CD8-positive, alpha-beta memory T cell (primary cell): ENCODE measurements around the gene AFAP1. TPM values are rescaled to one million over a fixed set of nuclear protein-coding genes. Genes with fewer than 3 reads are reported as not detected.
A peak's percentile ranks its signal among the peaks of the same experiment; 100 is the strongest.

Experiments used
- CTCF ChIA-PET: fragments of 350-600 bp; sonication (Branson Sonifier 250); formaldehyde crosslinking; loops from one replicate; lab custom pipeline; 2021; ENCODE audit warnings: antibody characterized with exemption; lab: Charles Lee
- POLR2A ChIA-PET: fragments of 350-600 bp; sonication (Branson Sonifier 250); formaldehyde crosslinking; loops from one replicate; lab custom pipeline; 2021; ENCODE audit warnings: antibody characterized with exemption; lab: Charles Lee
- DNase-seq, 5 donors: peaks; one replicate each; pipeline versions ENCODE4 v3.0.0 to v3.0.0-alpha.2; 2020 to 2022; ENCODE audit warnings: mixed read lengths in 1 of 5
- H3K27ac ChIP-seq: one replicate; pipeline ENCODE4 v1.7.0; 2013; ENCODE audit warnings: low read depth, mild to moderate bottlenecking, low read length, moderate library complexity
- H3K27me3 ChIP-seq: 2 replicates; pipeline ENCODE4 v1.7.0; 2013; ENCODE audit warnings: low read length, mild to moderate bottlenecking; ENCODE audit not compliant: insufficient read depth, poor library complexity, severe bottlenecking
- H3K36me3 ChIP-seq: 2 replicates; pipeline ENCODE4 v1.7.0; 2013; ENCODE audit warnings: mild to moderate bottlenecking, low read length, moderate library complexity; ENCODE audit not compliant: insufficient read depth
- H3K4me1 ChIP-seq: 2 replicates; pipeline ENCODE4 v1.7.0; 2013; ENCODE audit warnings: mild to moderate bottlenecking, low read length, moderate library complexity; ENCODE audit not compliant: insufficient read depth
- H3K4me3 ChIP-seq: 2 replicates; pipeline ENCODE4 v1.7.0; 2013; ENCODE audit warnings: mild to moderate bottlenecking, low read length
- H3K9me3 ChIP-seq: 2 replicates; pipeline ENCODE4 v1.7.0; 2013; ENCODE audit warnings: mild to moderate bottlenecking, low read length
- H3K27ac Mint-ChIP-seq, 8 donors: one replicate each; pipeline ENCODE4 v1.8.0; 2020 to 2021; ENCODE audit warnings: mixed read lengths in 8 of 8, mild to moderate bottlenecking in 6 of 8, inconsistent platforms in 3 of 8, moderate library complexity in 3 of 8
- H3K27me3 Mint-ChIP-seq, 2 donors: one replicate each; pipeline ENCODE4 v1.8.0; 2020 to 2021; ENCODE audit warnings: mixed read lengths in 2 of 2, mild to moderate bottlenecking in 1 of 2, moderate library complexity in 1 of 2
- H3K36me3 Mint-ChIP-seq, 3 donors: one replicate each; pipeline ENCODE4 v1.8.0; 2020 to 2021; ENCODE audit warnings: mixed read lengths in 3 of 3, inconsistent platforms in 1 of 3, mild to moderate bottlenecking in 1 of 3
- H3K4me1 Mint-ChIP-seq, 3 donors: one replicate each; pipeline ENCODE4 v1.8.0; 2020 to 2021; ENCODE audit warnings: mixed read lengths in 3 of 3, inconsistent platforms in 1 of 3, mild to moderate bottlenecking in 1 of 3
- H3K4me3 Mint-ChIP-seq, 7 donors: one replicate each; pipeline ENCODE4 v1.8.0; 2020 to 2021; ENCODE audit warnings: mixed read lengths in 7 of 7, mild to moderate bottlenecking in 6 of 7, moderate library complexity in 4 of 7, inconsistent platforms in 2 of 7
- H3K9me3 Mint-ChIP-seq, 5 donors: one replicate each; pipeline ENCODE4 v1.8.0; 2020 to 2022; ENCODE audit warnings: mixed read lengths in 5 of 5, mild to moderate bottlenecking in 3 of 5, moderate library complexity in 2 of 5, inconsistent platforms in 1 of 5
- polyA plus RNA-seq: library from polyadenylated mRNA; unstranded; fragments of 300-500 nt; fragmentation: Illumina TruSeq; gene quantifications from one replicate; pipeline ENCODE4 v1.2.3, GENCODE V29; 2021
- total RNA-seq, 2 experiments: library from RNA; stranded (reverse); gene quantifications; one replicate each; pipeline ENCODE4 v1.2.3, GENCODE V29; 2021

Gene AFAP1
- total and polyA plus RNA-seq, 3 experiments from 2014 or later = 2.3 to 19.9 (median 18.4) TPM

- peaks cover 0 to 2% (median 0%) of the 10 kb centered on the region in 3 donors for H3K36me3 Mint-ChIP-seq
- peaks cover 17% of the 10 kb centered on the region for H3K4me1 ChIP-seq
- H3K4me1 Mint-ChIP-seq = peaks cover 5 to 16% (median 8%) of the 10 kb centered on the region in 3 donors
- DNase-seq = no peak
- no peaks in the 10 kb centered on the region for H3K27me3 ChIP-seq
- POLR2A ChIA-PET = no interaction called here
- no peaks in the 10 kb centered on the region for H3K9me3 ChIP-seq
- no peaks in the 10 kb centered on the region for H3K9me3 Mint-ChIP-seq
- H3K27me3 Mint-ChIP-seq = peaks cover 0 to 1% of the 10 kb centered on the region in 2 donors
- peak overlapping the region in 2 of 8 donors; percentile 59 to 77 for H3K27ac Mint-ChIP-seq
- H3K4me3 ChIP-seq = no peak overlapping the region
- H3K36me3 ChIP-seq = no peaks in the 10 kb centered on the region
- peak overlapping the region in 1 of 7 donors; percentile 66 for H3K4me3 Mint-ChIP-seq
- CTCF ChIA-PET = no interaction called here
- no peak overlapping the region for H3K27ac ChIP-seq
Measured at GRCh38 chr4:7753271-7753670, 186.4 kb downstream of the AFAP1 start.

- Histone ChIP-seq H3K4me1 (peaks cover 12% of the 10 kb centered on the region), H3K27me3 (no peaks in the 10 kb centered on the region), H3K36me3 (no peaks in the 10 kb centered on the region), H3K9me3 (no peaks in the 10 kb centered on the region), H3K4me3 (no peak overlapping the region), H3K27ac (no peak overlapping the region)
- H3K9me3 Mint-ChIP-seq = no peaks in the 10 kb centered on the region
- H3K4me1 Mint-ChIP-seq = peaks cover 5 to 14% (median 7%) of the 10 kb centered on the region in 3 donors
- H3K4me3 Mint-ChIP-seq = no peak overlapping the region
- H3K27ac Mint-ChIP-seq = peak overlapping the region in 1 of 8 donors; percentile 24
- ChIA-PET POLR2A (no interaction called here), CTCF (no interaction called here)
- DNase-seq = no peak
- peaks cover 0 to 2% (median 0%) of the 10 kb centered on the region in 3 donors for H3K36me3 Mint-ChIP-seq
- peaks cover 0 to 3% of the 10 kb centered on the region in 2 donors for H3K27me3 Mint-ChIP-seq
Measured at GRCh38 chr4:7752649-7753048, 187.0 kb downstream of the AFAP1 start.

GRCh38 chr4:7750972-7751371 lies 188.7 kb downstream of the AFAP1 start:
- no peaks in the 10 kb centered on the region for H3K9me3 ChIP-seq
- H3K36me3 ChIP-seq = no peaks in the 10 kb centered on the region
- Mint-ChIP-seq H3K4me3 (no peak overlapping the region), H3K27ac (peak overlapping the region in 1 of 8 donors; percentile 38), H3K27me3 (peaks cover 0 to 3% of the 10 kb centered on the region in 2 donors), H3K4me1 (peaks cover 5 to 14% (median 7%) of the 10 kb centered on the region in 3 donors), H3K36me3 (peaks cover 0 to 2% (median 0%) of the 10 kb centered on the region in 3 donors), H3K9me3 (no peaks in the 10 kb centered on the region)
- no peak for DNase-seq
- CTCF ChIA-PET = no interaction called here
- H3K4me3 ChIP-seq = no peak overlapping the region
- no peaks in the 10 kb centered on the region for H3K27me3 ChIP-seq
- no peak overlapping the region for H3K27ac ChIP-seq
- peaks cover 12% of the 10 kb centered on the region for H3K4me1 ChIP-seq
- POLR2A ChIA-PET = no interaction called here

- H3K4me3 ChIP-seq = no peak overlapping the region
- Mint-ChIP-seq H3K9me3 (no peaks in the 10 kb centered on the region), H3K27me3 (peaks cover 0 to 3% of the 10 kb centered on the region in 2 donors), H3K4me3 (no peak overlapping the region), H3K36me3 (peaks cover 0 to 2% (median 0%) of the 10 kb centered on the region in 3 donors), H3K4me1 (peaks cover 5 to 14% (median 7%) of the 10 kb centered on the region in 3 donors), H3K27ac (peak overlapping the region in 1 of 8 donors; percentile 38)
- CTCF ChIA-PET = no interaction called here
- H3K27ac ChIP-seq = no peak overlapping the region
- no peaks in the 10 kb centered on the region for H3K36me3 ChIP-seq
- DNase-seq = no peak
- H3K27me3 ChIP-seq = no peaks in the 10 kb centered on the region
- H3K9me3 ChIP-seq = no peaks in the 10 kb centered on the region
- POLR2A ChIA-PET = no interaction called here
- H3K4me1 ChIP-seq = peaks cover 12% of the 10 kb centered on the region
Measured at GRCh38 chr4:7750523-7750922, 189.1 kb downstream of the AFAP1 start.

GRCh38 chr4:7747566-7747965 lies 192.1 kb downstream of the AFAP1 start:
- ChIA-PET CTCF (no interaction called here), POLR2A (no interaction called here)
- Histone ChIP-seq H3K9me3 (no peaks in the 10 kb centered on the region), H3K27ac (no peak overlapping the region), H3K27me3 (no peaks in the 10 kb centered on the region), H3K4me1 (peaks cover 12% of the 10 kb centered on the region), H3K36me3 (no peaks in the 10 kb centered on the region), H3K4me3 (no peak overlapping the region)
- Mint-ChIP-seq H3K36me3 (peaks cover 0 to 2% (median 0%) of the 10 kb centered on the region in 3 donors), H3K4me3 (no peak overlapping the region), H3K27ac (peak overlapping the region in 2 of 8 donors; percentile 54 to 70), H3K4me1 (peaks cover 5 to 14% (median 7%) of the 10 kb centered on the region in 3 donors), H3K27me3 (peaks cover 0 to 3% of the 10 kb centered on the region in 2 donors), H3K9me3 (no peaks in the 10 kb centered on the region)
- DNase-seq = no peak

GRCh38 chr4:7747062-7747385 lies 192.6 kb downstream of the AFAP1 start:
- Mint-ChIP-seq H3K36me3 (peaks cover 0 to 2% (median 0%) of the 10 kb centered on the region in 3 donors), H3K4me3 (no peak overlapping the region), H3K27me3 (peaks cover 0 to 3% of the 10 kb centered on the region in 2 donors), H3K9me3 (no peaks in the 10 kb centered on the region), H3K4me1 (peaks cover 5 to 14% (median 7%) of the 10 kb centered on the region in 3 donors), H3K27ac (peak overlapping the region in 2 of 8 donors; percentile 54 to 82)
- CTCF ChIA-PET = no interaction called here
- Histone ChIP-seq H3K36me3 (no peaks in the 10 kb centered on the region), H3K4me1 (peaks cover 12% of the 10 kb centered on the region), H3K27me3 (no peaks in the 10 kb centered on the region), H3K4me3 (no peak overlapping the region), H3K27ac (no peak overlapping the region), H3K9me3 (no peaks in the 10 kb centered on the region)
- DNase-seq = no peak
- POLR2A ChIA-PET = no interaction called here

GRCh38 chr4:7746351-7747061 lies 193.2 kb downstream of the AFAP1 start:
- H3K27ac ChIP-seq = no peak overlapping the region
- POLR2A ChIA-PET = no interaction called here
- H3K36me3 Mint-ChIP-seq = no peaks in the 10 kb centered on the region
- no peaks in the 10 kb centered on the region for H3K9me3 Mint-ChIP-seq
- H3K27me3 ChIP-seq = no peaks in the 10 kb centered on the region
- H3K36me3 ChIP-seq = no peaks in the 10 kb centered on the region
- H3K4me3 ChIP-seq = no peak overlapping the region
- H3K4me1 Mint-ChIP-seq = peaks cover 5 to 14% (median 7%) of the 10 kb centered on the region in 3 donors
- H3K4me1 ChIP-seq = peaks cover 12% of the 10 kb centered on the region
- peaks cover 0 to 3% of the 10 kb centered on the region in 2 donors for H3K27me3 Mint-ChIP-seq
- H3K4me3 Mint-ChIP-seq = no peak overlapping the region
- H3K27ac Mint-ChIP-seq = peak overlapping the region in 1 of 8 donors; percentile 91
- CTCF ChIA-PET = no interaction called here
- no peak for DNase-seq
- H3K9me3 ChIP-seq = no peaks in the 10 kb centered on the region

- H3K4me3 Mint-ChIP-seq = no peak overlapping the region
- H3K27me3 Mint-ChIP-seq = peaks cover 0 to 3% of the 10 kb centered on the region in 2 donors
- ChIA-PET POLR2A (no interaction called here), CTCF (no interaction called here)
- Histone ChIP-seq H3K27me3 (no peaks in the 10 kb centered on the region), H3K4me3 (no peak overlapping the region), H3K9me3 (no peaks in the 10 kb centered on the region), H3K27ac (no peak overlapping the region), H3K36me3 (no peaks in the 10 kb centered on the region), H3K4me1 (peaks cover 10% of the 10 kb centered on the region)
- H3K36me3 Mint-ChIP-seq = no peaks in the 10 kb centered on the region
- DNase-seq = no peak
- peaks cover 5 to 14% (median 7%) of the 10 kb centered on the region in 3 donors for H3K4me1 Mint-ChIP-seq
- H3K9me3 Mint-ChIP-seq = no peaks in the 10 kb centered on the region
- H3K27ac Mint-ChIP-seq = peak overlapping the region in 1 of 8 donors; percentile 25
Measured at GRCh38 chr4:7745301-7745885, 194.3 kb downstream of the AFAP1 start.
